AG04450 (cell line): ENCODE data around the gene THAP11. TPM values are rescaled to one million over a fixed set of nuclear protein-coding genes. Genes with fewer than 3 reads are reported as not detected.
A peak's percentile ranks its signal among the peaks of the same experiment; 100 is the strongest.

Experiments
- CTCF ChIA-PET: fragments of 300-600, 350-600 bp; formaldehyde crosslinking; extraction: SDS; loops from one replicate; lab custom pipeline; 2022; ENCODE audit warnings: antibody characterized with exemption, inconsistent platforms; lab: Charles Lee
- POLR2A ChIA-PET: fragments of 350-600 bp; formaldehyde crosslinking; extraction: SDS; loops from one replicate; lab custom pipeline; 2021; ENCODE audit warnings: antibody characterized with exemption, inconsistent platforms; lab: Yijun Ruan, JAX
- DNase-seq: peaks from one replicate; pipeline ENCODE4 v3.0.0-alpha.2; 2011; ENCODE audit warnings: low read depth, low spot score
- H3K27ac ChIP-seq: one replicate; pipeline ENCODE4 v1.5.1; 2012; ENCODE audit warnings: low read depth, low read length, control low read depth
- H3K27me3 ChIP-seq: one replicate; pipeline ENCODE4 v1.6.0; 2012; ENCODE audit warnings: low read length; ENCODE audit not compliant: control insufficient read depth, insufficient read depth
- H3K4me3 ChIP-seq: 2 replicates; pipeline ENCODE4 v1.5.1; 2011; ENCODE audit warnings: mild to moderate bottlenecking, low read depth, low read length, control low read depth
- H3K9me3 ChIP-seq: 2 replicates; pipeline ENCODE4 v1.5.1; 2012; ENCODE audit warnings: low read length; ENCODE audit not compliant: control insufficient read depth, insufficient read depth
- CTCF ChIP-seq: IDR thresholded peaks from 2 replicates; pipeline ENCODE4 v1.5.1; 2011; ENCODE audit warnings: low read depth, low read length, control low read depth, inconsistent platforms
- polyA plus RNA-seq: library from polyadenylated mRNA; depleted of rRNA; stranded (reverse); fragments of >200 nt; gene quantifications from 2 replicates; pipeline ENCODE4 v1.2.3, GENCODE V29; 2011; rRNA removed
- small RNA-seq: library from RNA; depleted of rRNA; stranded (forward); fragments of <200 nt; gene quantifications from one replicate; pipeline ENCODE3, GENCODE V24; 2012; ENCODE audit warnings: low read depth; ENCODE audit not compliant: insufficient read length

Gene THAP11
- polyA plus RNA-seq, 1 experiment: 22.3 TPM

GRCh38 chr16:67888331-67888730, 46.2 kb downstream of the THAP11 start:
- no peak for DNase-seq
- POLR2A ChIA-PET: no interaction called here
- no peak overlapping the region for H3K4me3 ChIP-seq
- TF ChIP-seq CTCF: no peak
- no peak overlapping the region for H3K27ac ChIP-seq
- no peaks in the 10 kb centered on the region for H3K9me3 ChIP-seq
- CTCF ChIA-PET: no interaction called here
- no peaks in the 10 kb centered on the region for H3K27me3 ChIP-seq

- no peak for TF ChIP-seq CTCF
- no peak for DNase-seq
- Histone ChIP-seq H3K27ac (no peak overlapping the region), H3K4me3 (peak overlapping the region; percentile 59), H3K9me3 (no peaks in the 10 kb centered on the region), H3K27me3 (no peaks in the 10 kb centered on the region)
- POLR2A ChIA-PET: interaction anchor here (0.7 to 2.0 kb wide), 3 partner anchors 8 to 35 kb away, joined by 3 to 10 read pairs (median 3); partner anchors contain the start of genes EDC4 and NRN1L
- CTCF ChIA-PET: interaction anchor here (0.6 to 3.3 kb wide), 6 partner anchors 9 to 336 kb away, joined by 3 to 16 read pairs (median 3); partner anchors contain the start of gene NRN1L
These were observed 50.3 kb downstream of the THAP11 start for GRCh38 chr16:67892375-67892774.

GRCh38 chr16:67892899-67893742, 51.0 kb downstream of the THAP11 start, which contains the start of gene PSKH1:
TSS of gene PSKH1 (plus strand) at chr16:67893254. CDS start at chr16:67908750, 15,496 bp downstream.
- ChIA-PET POLR2A (interaction anchor here (0.6 to 2.0 kb wide), 4 partner anchors 9 to 233 kb away, joined by 3 to 10 read pairs (median 3); partner anchors contain the start of genes ACD, EDC4 and NRN1L), CTCF (interaction anchor here (0.6 to 3.3 kb wide), 8 partner anchors 9 to 335 kb away, joined by 3 to 16 read pairs (median 3); partner anchors contain the start of gene NRN1L)
- Histone ChIP-seq H3K27ac (peak within 1 kb of the TSS; percentile 75), H3K4me3 (peak within 1 kb of the TSS; percentile 87), H3K27me3 (no peaks in the 10 kb centered on the region), H3K9me3 (no peaks in the 10 kb centered on the region)
- no peak for TF ChIP-seq CTCF
- DNase-seq: peak; percentile 79

Small RNA genes lying within 50 kb of the gene (small RNA-seq; reads per million reads assigned to genes)
- gene AC040162.2 (not detected), gene NRN1L (not detected)

Other genes with a start within 250 kb of the THAP11 start
- gene CARMIL2, start 197.2 kb upstream of the THAP11 start, polyA plus RNA-seq: 0.09 and 0.11 TPM in 2 replicates
- 11.4 and 16.5 TPM in 2 replicates for gene ACD, start 182.1 kb upstream of the THAP11 start, polyA plus RNA-seq
- gene PARD6A, start 181.4 kb upstream of the THAP11 start, polyA plus RNA-seq: 0.42 and 0.53 TPM in 2 replicates
- gene ENKD1, start 175.6 kb upstream of the THAP11 start, polyA plus RNA-seq: 3.6 and 4.2 TPM in 2 replicates
- 0.55 and 0.56 TPM in 2 replicates for gene C16orf86, start 175.5 kb upstream of the THAP11 start, polyA plus RNA-seq
- 11.1 and 11.8 TPM in 2 replicates for gene GFOD2, start 123.0 kb upstream of the THAP11 start, polyA plus RNA-seq
- gene RANBP10, start 35.8 kb upstream of the THAP11 start, polyA plus RNA-seq: 11.3 and 11.7 TPM in 2 replicates
- 0.92 and 1.1 TPM in 2 replicates for gene TSNAXIP1, start 35.4 kb upstream of the THAP11 start, polyA plus RNA-seq
- gene NUTF2, start 4.6 kb downstream of the THAP11 start, polyA plus RNA-seq: 151 and 190 TPM in 2 replicates
- gene CENPT, start 5.4 kb downstream of the THAP11 start, polyA plus RNA-seq: 17.9 and 21.7 TPM in 2 replicates
- 18.7 and 31.6 TPM in 2 replicates for gene EDC4, start 30.7 kb downstream of the THAP11 start, polyA plus RNA-seq
- gene NRN1L, start 42.6 kb downstream of the THAP11 start, polyA plus RNA-seq: 0.21 TPM in 1 of 2 replicates, not detected in the other
- gene PSKH1, start 50.9 kb downstream of the THAP11 start, polyA plus RNA-seq: 18.2 and 26.6 TPM in 2 replicates
- gene CTRL, start 89.5 kb downstream of the THAP11 start, polyA plus RNA-seq: 0.14 and 0.29 TPM in 2 replicates
- 18.1 and 29.1 TPM in 2 replicates for gene PSMB10, start 94.5 kb downstream of the THAP11 start, polyA plus RNA-seq
- 5.2 and 7.9 TPM in 2 replicates for gene LCAT, start 101.8 kb downstream of the THAP11 start, polyA plus RNA-seq
- gene SLC12A4, start 126.3 kb downstream of the THAP11 start, polyA plus RNA-seq: 48.1 and 63.0 TPM in 2 replicates
- gene DPEP3, start 138.2 kb downstream of the THAP11 start, polyA plus RNA-seq: not detected in 2 replicates
- not detected in 2 replicates for gene DPEP2, start 157.2 kb downstream of the THAP11 start, polyA plus RNA-seq
- gene DPEP2NB, start 173.6 kb downstream of the THAP11 start, polyA plus RNA-seq: not detected in 2 replicates
- 7.6 and 8.1 TPM in 2 replicates for gene DDX28, start 180.9 kb downstream of the THAP11 start, polyA plus RNA-seq
- 13.7 and 14.1 TPM in 2 replicates for gene DUS2, start 181.0 kb downstream of the THAP11 start, polyA plus RNA-seq
- 13.8 and 16.7 TPM in 2 replicates for gene NFATC3, start 243.1 kb downstream of the THAP11 start, polyA plus RNA-seq